GM18519 (cell line): ENCODE data around the gene OLFM4.
A peak's percentile ranks its signal among the peaks of the same experiment; 100 is the strongest.

Source experiments
- ATAC-seq: cut with Tn5 transposase; IDR thresholded peaks from one replicate; pipeline ENCODE4 v1.9.1; 2021; ENCODE audit warnings: mild to moderate bottlenecking, moderate library complexity; ENCODE audit not compliant: unreplicated experiment, low FRiP score

The OLFM4 gene, protein sequence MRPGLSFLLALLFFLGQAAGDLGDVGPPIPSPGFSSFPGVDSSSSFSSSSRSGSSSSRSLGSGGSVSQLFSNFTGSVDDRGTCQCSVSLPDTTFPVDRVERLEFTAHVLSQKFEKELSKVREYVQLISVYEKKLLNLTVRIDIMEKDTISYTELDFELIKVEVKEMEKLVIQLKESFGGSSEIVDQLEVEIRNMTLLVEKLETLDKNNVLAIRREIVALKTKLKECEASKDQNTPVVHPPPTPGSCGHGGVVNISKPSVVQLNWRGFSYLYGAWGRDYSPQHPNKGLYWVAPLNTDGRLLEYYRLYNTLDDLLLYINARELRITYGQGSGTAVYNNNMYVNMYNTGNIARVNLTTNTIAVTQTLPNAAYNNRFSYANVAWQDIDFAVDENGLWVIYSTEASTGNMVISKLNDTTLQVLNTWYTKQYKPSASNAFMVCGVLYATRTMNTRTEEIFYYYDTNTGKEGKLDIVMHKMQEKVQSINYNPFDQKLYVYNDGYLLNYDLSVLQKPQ

DNA sequence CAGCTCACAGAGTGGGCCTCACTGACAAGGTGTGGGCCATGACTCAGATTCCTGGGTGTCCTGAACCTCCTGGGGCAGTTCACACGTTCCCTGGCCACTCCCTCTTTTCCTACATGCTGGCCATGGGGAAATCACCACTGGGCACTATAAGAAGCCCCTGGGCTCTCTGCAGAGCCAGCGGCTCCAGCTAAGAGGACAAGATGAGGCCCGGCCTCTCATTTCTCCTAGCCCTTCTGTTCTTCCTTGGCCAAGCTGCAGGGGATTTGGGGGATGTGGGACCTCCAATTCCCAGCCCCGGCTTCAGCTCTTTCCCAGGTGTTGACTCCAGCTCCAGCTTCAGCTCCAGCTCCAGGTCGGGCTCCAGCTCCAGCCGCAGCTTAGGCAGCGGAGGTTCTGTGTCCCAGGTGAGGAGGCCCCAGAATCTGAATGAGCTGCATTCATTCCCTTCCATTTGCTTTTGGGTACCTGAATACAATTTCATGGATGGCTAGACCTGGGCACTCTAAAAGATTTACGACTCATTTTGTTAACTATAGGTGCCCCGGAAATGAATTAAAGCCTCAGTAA lies at the start of gene OLFM4:
TSS of gene OLFM4 (plus strand) at position 177 of the 567 bp plus-strand sequence. CDS start at position 201, 24 bp downstream.
- no peak for ATAC-seq

GRCh38 chr13:52978989-52979388 lies 49.6 kb upstream of the OLFM4 start:
- ATAC-seq, result no peak

DNA sequence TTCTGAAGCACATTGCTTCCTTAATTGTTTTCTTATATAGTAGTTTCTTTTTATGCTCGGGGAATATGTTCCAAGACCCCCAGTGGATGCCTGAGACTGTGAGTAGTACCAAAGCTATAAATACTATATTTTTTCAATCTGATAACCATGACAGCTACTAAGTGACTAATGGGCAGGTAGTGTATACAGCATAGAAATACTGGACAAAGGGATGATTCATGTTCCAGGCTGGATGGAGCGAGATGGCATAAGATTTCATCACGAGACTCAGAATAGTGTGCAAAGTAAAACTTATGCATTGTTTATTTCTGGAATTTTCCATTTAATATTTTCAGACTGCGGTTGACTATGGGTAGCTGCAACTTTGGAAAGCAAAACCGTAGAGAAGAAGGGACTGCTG lies 47.9 kb upstream of the OLFM4 start:
- ATAC-seq, result no peak

GRCh38 chr13:52983836-52984235 lies 44.8 kb upstream of the OLFM4 start:
- ATAC-seq, result no peak

DNA sequence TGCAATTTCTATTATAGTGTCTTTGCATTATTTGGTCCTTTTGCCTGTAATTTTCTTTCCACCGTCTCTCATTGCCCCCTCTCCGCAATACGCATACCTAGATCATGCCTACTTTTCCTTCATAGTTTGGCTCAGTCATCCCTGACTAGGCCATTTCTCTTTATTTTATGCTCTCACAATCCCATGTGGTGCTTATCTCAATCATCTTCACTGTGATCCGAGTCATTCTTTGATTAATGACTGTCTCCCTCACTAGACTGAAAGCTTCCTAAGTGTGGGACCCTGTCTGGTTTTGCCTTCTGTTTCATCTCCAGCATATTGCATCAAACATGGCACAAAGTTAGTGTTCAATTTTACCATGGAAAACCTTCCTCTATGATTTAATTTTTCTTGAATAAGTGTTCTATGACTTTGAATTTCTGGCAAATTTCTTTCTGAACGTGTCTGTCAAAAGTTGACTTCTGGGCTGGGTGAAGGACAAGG lies 43.7 kb upstream of the OLFM4 start:
- no peak for ATAC-seq

- ATAC-seq, result no peak
Observed at GRCh38 chr13:52991344-52992020, 37.1 kb upstream of the OLFM4 start.

- ATAC-seq, result no peak
Observed at GRCh38 chr13:52992110-52992509, 36.5 kb upstream of the OLFM4 start.

DNA sequence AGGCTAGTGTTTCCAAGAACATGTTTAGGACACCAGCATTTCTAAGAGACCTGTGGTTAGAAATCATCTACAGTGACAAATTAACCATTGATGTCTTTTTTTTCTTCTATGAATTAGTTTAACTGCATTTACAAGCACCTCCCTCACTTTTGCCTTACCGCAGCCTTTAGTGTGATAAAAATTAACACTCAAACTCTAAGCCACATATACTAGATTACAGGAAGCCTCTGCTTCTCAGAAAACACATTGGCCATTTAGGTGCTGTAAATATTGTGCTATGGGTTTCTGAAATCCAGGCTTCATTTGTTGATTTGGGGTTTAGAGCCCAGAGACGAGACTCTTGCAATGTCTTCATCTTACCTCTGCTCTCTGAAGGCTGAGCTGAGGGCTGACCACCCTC lies 34.6 kb upstream of the OLFM4 start:
- no peak for ATAC-seq

DNA sequence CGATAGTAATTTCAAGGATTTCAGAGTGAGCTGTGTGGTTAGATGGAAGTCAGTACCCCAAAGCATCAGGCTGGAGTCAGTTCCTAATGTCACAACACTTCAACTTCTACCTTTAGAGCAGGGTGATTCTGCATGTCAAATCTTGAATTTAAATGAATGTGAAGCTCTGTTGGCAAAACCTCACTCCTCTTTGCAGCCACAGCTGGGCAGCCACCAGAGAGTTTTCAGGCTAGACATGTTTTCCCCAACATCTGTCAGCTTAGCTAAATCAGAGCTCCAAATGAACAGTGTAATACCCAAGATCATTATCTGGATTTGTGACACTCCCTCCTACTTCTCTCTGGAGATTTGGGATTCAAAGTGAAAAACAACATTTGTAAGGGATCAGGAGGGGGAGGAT lies 33.7 kb upstream of the OLFM4 start:
- no peak for ATAC-seq

- ATAC-seq, result no peak
Observed at GRCh38 chr13:52995946-52996345, 32.7 kb upstream of the OLFM4 start.

GRCh38 chr13:52997951-52998876 lies 30.4 kb upstream of the OLFM4 start:
- no peak for ATAC-seq

- ATAC-seq, result no peak
Observed at GRCh38 chr13:52999093-52999696, 29.4 kb upstream of the OLFM4 start.

DNA sequence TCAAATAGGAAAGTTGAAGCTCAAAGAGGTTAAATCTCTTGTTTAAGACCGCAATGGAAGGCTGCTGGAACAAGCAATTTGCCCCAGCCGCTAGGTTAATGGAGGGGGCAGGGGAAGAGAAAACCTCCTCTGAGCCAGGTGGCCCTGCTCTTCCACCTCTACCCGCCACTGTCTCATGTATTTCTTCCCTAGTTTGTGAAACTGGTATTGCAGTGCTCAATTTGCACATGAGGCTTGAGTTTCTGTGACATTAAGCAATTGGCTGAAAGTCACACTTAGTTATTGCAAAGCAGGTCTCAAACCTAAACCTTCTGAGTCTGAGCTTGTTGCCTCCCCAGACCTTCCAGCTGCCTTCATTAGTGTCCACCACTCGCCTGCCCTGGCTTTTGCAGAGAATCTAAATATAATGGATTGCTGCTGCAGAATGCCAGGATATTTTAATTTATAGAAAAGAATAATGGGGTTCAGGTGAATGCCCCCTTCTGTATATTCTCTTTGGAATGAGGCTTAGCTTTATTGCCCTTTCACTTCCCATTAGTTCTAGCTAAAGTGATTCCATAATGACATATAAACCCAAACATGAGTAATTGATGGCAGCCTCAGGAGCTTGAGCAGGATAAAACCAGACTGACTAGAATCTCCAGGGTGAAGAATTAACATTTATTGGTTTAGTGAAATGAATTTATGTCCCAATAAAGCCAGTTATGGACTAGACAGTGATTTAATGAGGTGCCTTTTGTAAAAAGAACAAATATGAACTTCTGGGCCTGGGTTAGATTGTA lies 27.0 kb upstream of the OLFM4 start:
- ATAC-seq, result no peak

- no peak for ATAC-seq
Observed at GRCh38 chr13:53004573-53004972, 24.0 kb upstream of the OLFM4 start.

GRCh38 chr13:53005626-53006025 lies 23.0 kb upstream of the OLFM4 start:
- no peak for ATAC-seq

GRCh38 chr13:53007872-53008271 lies 20.7 kb upstream of the OLFM4 start:
- no peak for ATAC-seq

DNA sequence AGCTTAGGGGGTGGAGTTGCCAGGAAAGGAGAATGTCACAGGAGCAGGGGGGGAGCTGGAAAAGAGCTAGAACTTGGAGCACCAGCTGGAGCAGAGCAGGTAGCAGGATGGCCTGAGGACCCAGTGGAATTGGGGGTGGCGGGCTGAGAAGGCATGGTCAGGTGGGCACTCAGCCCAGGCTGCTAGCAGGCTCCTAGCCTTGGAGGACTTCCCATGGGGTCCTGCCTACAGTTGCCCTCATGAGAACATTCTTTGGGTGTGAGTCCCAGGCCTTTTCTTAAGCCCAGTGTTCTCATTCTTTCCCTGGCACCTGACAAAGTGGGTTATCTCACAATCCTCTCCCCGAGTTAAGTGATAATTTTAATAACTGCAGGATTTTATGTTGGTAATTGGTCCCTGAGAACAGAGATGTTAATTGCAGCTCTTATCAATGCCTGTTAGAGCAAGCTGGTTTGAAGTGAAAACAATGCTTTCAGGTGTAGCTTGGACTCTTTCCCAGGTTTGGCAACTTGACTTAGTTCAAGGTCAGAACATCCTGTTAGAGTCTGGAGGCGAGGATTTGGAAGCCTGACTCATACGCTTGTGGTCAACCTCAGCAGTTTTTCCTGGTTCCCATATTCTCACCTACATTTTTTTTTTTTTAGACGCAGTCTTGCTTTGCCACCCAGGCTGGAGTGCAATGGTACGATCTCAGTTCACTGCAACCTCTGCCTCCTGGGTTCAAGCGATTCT lies 18.1 kb upstream of the OLFM4 start:
- ATAC-seq, result no peak

GRCh38 chr13:53012707-53013106 lies 15.9 kb upstream of the OLFM4 start:
- peak; percentile 82 for ATAC-seq
